HEK293 (cell line): ENCODE measurements around the gene PRR29.
A peak's percentile ranks its signal among the peaks of the same experiment; 100 is the strongest.

Source experiments
- CTCF ChIA-PET: fragments of 350-600 bp; formaldehyde crosslinking; extraction: SDS; loops from one replicate; lab custom pipeline; 2021; ENCODE audit warnings: antibody characterized with exemption; lab: Yijun Ruan, JAX
- POLR2A ChIA-PET: fragments of 300-600 bp; formaldehyde crosslinking; extraction: SDS; loops from one replicate; lab custom pipeline; 2020; ENCODE audit warnings: antibody characterized with exemption, inconsistent platforms; lab: Yijun Ruan, JAX
- H3K27ac ChIP-seq: fragments of 200-500 bp; sonication (Bioruptor generic); 2 replicates; pipeline ENCODE4 v1.5.1; 2014; ENCODE audit warnings: low read depth, low read length, control low read depth, inconsistent platforms; ENCODE audit errors: extremely low read depth
- H3K36me3 ChIP-seq, 2 experiments: fragments of 200-500 bp in 1 of 2; sonication (Bioruptor generic) in 1 of 2; 1 replicate in 1 of 2; 2 replicates in 1 of 2; pipeline ENCODE4 v1.5.1; 2014 to 2017; ENCODE audit warnings: inconsistent platforms in 2 of 2, low read length in 2 of 2; ENCODE audit not compliant: control insufficient read depth in 2 of 2, insufficient read depth in 1 of 2
- H3K4me1 ChIP-seq: fragments of 200-500 bp; sonication (Bioruptor generic); 2 replicates; pipeline ENCODE4 v1.5.1; 2014; ENCODE audit warnings: mild to moderate bottlenecking, low read length, inconsistent platforms; ENCODE audit not compliant: control insufficient read depth, insufficient read depth
- H3K4me3 ChIP-seq: 2 replicates; pipeline ENCODE4 v1.5.1; 2011; ENCODE audit warnings: low read depth, mild to moderate bottlenecking, control low read depth, low read length, moderate library complexity
- H3K9me3 ChIP-seq: fragments of 200-500 bp; sonication (Bioruptor generic); 2 replicates; pipeline ENCODE4 v1.5.1; 2014; ENCODE audit warnings: low read depth, low read length, inconsistent platforms; ENCODE audit not compliant: control insufficient read depth, insufficient read depth
- MZF1 ChIP-seq: fragments of 450-650 bp; formaldehyde crosslinking; IDR thresholded peaks from 2 replicates; pipeline ENCODE4 v1.5.1; 2017; ENCODE audit warnings: missing biosample characterization, missing genetic modification characterization, borderline replicate concordance
- PRDM10 ChIP-seq: fragments of 450-650 bp; formaldehyde crosslinking; IDR thresholded peaks from 2 replicates; pipeline ENCODE4 v1.5.1; 2016; ENCODE audit warnings: missing biosample characterization, missing genetic modification characterization
- PRDM2 ChIP-seq: fragments of 450-650 bp; formaldehyde crosslinking; IDR thresholded peaks from 2 replicates; pipeline ENCODE4 v1.5.1; 2016; ENCODE audit warnings: missing biosample characterization, missing genetic modification characterization, borderline replicate concordance
- YY1 ChIP-seq: fragments of 450-650 bp; formaldehyde crosslinking; IDR thresholded peaks from 2 replicates; pipeline ENCODE4 v1.5.1; 2018; ENCODE audit warnings: missing biosample characterization, missing genetic modification characterization
- ZBTB48 ChIP-seq: fragments of 450-650 bp; formaldehyde crosslinking; IDR thresholded peaks from 2 replicates; pipeline ENCODE4 v1.5.1; 2016; ENCODE audit warnings: missing biosample characterization, missing genetic modification characterization
- ZBTB6 ChIP-seq: fragments of 450-650 bp; formaldehyde crosslinking; IDR thresholded peaks from 2 replicates; pipeline ENCODE4 v1.5.1; 2017; ENCODE audit warnings: missing biosample characterization, missing genetic modification characterization
- ZIC2 ChIP-seq: fragments of 450-650 bp; formaldehyde crosslinking; IDR thresholded peaks from 2 replicates; pipeline ENCODE4 v1.5.1; 2016; ENCODE audit warnings: missing biosample characterization, missing genetic modification characterization
- ZNF174 ChIP-seq: fragments of 450-650 bp; formaldehyde crosslinking; IDR thresholded peaks from 2 replicates; pipeline ENCODE4 v1.5.0; 2017; ENCODE audit warnings: missing biosample characterization, mild to moderate bottlenecking, missing genetic modification characterization
- ZNF274 ChIP-seq, 2 experiments: fragments of 200-500 bp in 1 of 2; fragments of 450-650 bp in 1 of 2; sonication (Bioruptor generic) in 1 of 2; formaldehyde crosslinking in 1 of 2; IDR thresholded peaks; 2 replicates each; pipeline versions ENCODE4 v1.5.1 to v1.6.1; 2014 to 2016; ENCODE audit warnings: borderline replicate concordance in 1 of 2, inconsistent platforms in 1 of 2, low read length in 1 of 2, missing biosample characterization in 1 of 2, missing genetic modification characterization in 1 of 2
- ZNF311 ChIP-seq: fragments of 450-650 bp; formaldehyde crosslinking; IDR thresholded peaks from 2 replicates; pipeline ENCODE4 v1.5.1; 2017; ENCODE audit warnings: missing biosample characterization, missing genetic modification characterization, borderline replicate concordance
- ZNF513 ChIP-seq: fragments of 450-650 bp; IDR thresholded peaks from 2 replicates; pipeline ENCODE4 v1.5.1; 2018; ENCODE audit warnings: missing biosample characterization, missing genetic modification characterization
- ZNF514 ChIP-seq: fragments of 450-650 bp; formaldehyde crosslinking; IDR thresholded peaks from 2 replicates; pipeline ENCODE4 v1.5.1; 2016; ENCODE audit warnings: missing biosample characterization, missing genetic modification characterization
- ZNF529 ChIP-seq: fragments of 450-650 bp; formaldehyde crosslinking; IDR thresholded peaks from 2 replicates; pipeline ENCODE4 v1.5.1; 2017; ENCODE audit warnings: missing genetic modification characterization, missing biosample characterization; ENCODE audit not compliant: insufficient replicate concordance
- ZNF555 ChIP-seq: fragments of 450-650 bp; formaldehyde crosslinking; conservative IDR thresholded peaks from 2 replicates; pipeline ENCODE4 v1.5.1; 2017; ENCODE audit warnings: missing biosample characterization, mild to moderate bottlenecking, missing genetic modification characterization, inconsistent platforms
- ZNF626 ChIP-seq: fragments of 450-650 bp; sonication (Bioruptor Pico); formaldehyde crosslinking; IDR thresholded peaks from 2 replicates; pipeline ENCODE4 v1.5.1; 2018; ENCODE audit warnings: missing biosample characterization, missing genetic modification characterization, inconsistent platforms
- ZNF701 ChIP-seq: fragments of 450-650 bp; formaldehyde crosslinking; IDR thresholded peaks from 2 replicates; pipeline ENCODE4 v1.5.1; 2016; ENCODE audit warnings: missing biosample characterization, missing genetic modification characterization
- ZNF830 ChIP-seq: fragments of 450-650 bp; IDR thresholded peaks from 2 replicates; pipeline ENCODE4 v1.5.0; 2018; ENCODE audit warnings: missing biosample characterization, missing genetic modification characterization, low read depth, mild to moderate bottlenecking, moderate library complexity
- ZSCAN5A ChIP-seq: fragments of 450-650 bp; formaldehyde crosslinking; IDR thresholded peaks from 2 replicates; pipeline ENCODE4 v1.5.1; 2016; ENCODE audit warnings: missing biosample characterization, missing genetic modification characterization
- ZXDB ChIP-seq: fragments of 450-650 bp; formaldehyde crosslinking; IDR thresholded peaks from 2 replicates; pipeline ENCODE4 v1.5.1; 2016; ENCODE audit warnings: missing biosample characterization, missing genetic modification characterization

The PRR29 gene

GRCh38 chr17:63983320-63983719 lies 14.8 kb upstream of the PRR29 start:
- Histone ChIP-seq H3K36me3 (no peaks in the 10 kb centered on the region), H3K27ac (no peak overlapping the region)
- POLR2A ChIA-PET = no interaction called here

GRCh38 chr17:63984236-63984635 lies 13.9 kb upstream of the PRR29 start:
- Histone ChIP-seq H3K27ac (no peak overlapping the region), H3K9me3 (no peaks in the 10 kb centered on the region), H3K36me3 (no peaks in the 10 kb centered on the region), H3K4me1 (no peaks in the 10 kb centered on the region), H3K4me3 (no peak overlapping the region)
- ChIA-PET CTCF (interaction anchor here (0.7 to 1.4 kb wide), 3 partner anchors 16 to 72 kb away, joined by 3 to 4 read pairs (median 3); no protein-coding TSS in a partner anchor), POLR2A (no interaction called here)
- TF ChIP-seq ZXDB (no peak), ZNF311 (tag by site-specific recombination) (no peak), PRDM2 (no peak), ZBTB6 (tag by site-specific recombination) (no peak), PRDM10 (tag by site-specific recombination) (no peak), MZF1 (tag by site-specific recombination) (no peak), YY1 (tag by site-specific recombination) (no peak), ZNF555 (tag by site-specific recombination) (no peak), ZNF514 (tag by site-specific recombination) (no peak), ZNF830 (tag by site-specific recombination) (no peak), ZNF513 (tag by site-specific recombination) (no peak), ZNF701 (no peak)

More at GRCh38 chr17:63983320-63983719, 14.8 kb upstream of the PRR29 start:
- Histone ChIP-seq H3K9me3 (no peaks in the 10 kb centered on the region), H3K4me3 (no peak overlapping the region), H3K4me1 (no peaks in the 10 kb centered on the region)
- TF ChIP-seq ZSCAN5A (no peak), ZNF529 (no peak), ZNF626 (tag by site-specific recombination) (no peak), ZIC2 (0 out of 2 replicates have a peak, but pooled peaks have one; percentile 24), ZNF174 (tag by site-specific recombination) (no peak), ZBTB48 (tag by site-specific recombination) (no peak), ZNF274 (IDR thresholded peaks at IDR 0.05; ENCODE audit: low read length) (no peak), ZNF274 (tag by site-specific recombination; IDR thresholded peaks at IDR 0.05; ENCODE audit: borderline replicate concordance) (no peak)
- CTCF ChIA-PET = interaction anchor here (0.7 kb wide), 1 partner anchor 467 kb away, joined by 3 read pairs; no protein-coding TSS in a partner anchor
